ENCODE measurements around the gene ZMYND8. TPM values are rescaled to one million over a fixed set of nuclear protein-coding genes. Genes with fewer than 3 reads are reported as not detected.

Gene ZMYND8
- total RNA-seq, 4 donors from 2014 or later: 29.7 to 42.4 (median 30.9) TPM

DNA sequence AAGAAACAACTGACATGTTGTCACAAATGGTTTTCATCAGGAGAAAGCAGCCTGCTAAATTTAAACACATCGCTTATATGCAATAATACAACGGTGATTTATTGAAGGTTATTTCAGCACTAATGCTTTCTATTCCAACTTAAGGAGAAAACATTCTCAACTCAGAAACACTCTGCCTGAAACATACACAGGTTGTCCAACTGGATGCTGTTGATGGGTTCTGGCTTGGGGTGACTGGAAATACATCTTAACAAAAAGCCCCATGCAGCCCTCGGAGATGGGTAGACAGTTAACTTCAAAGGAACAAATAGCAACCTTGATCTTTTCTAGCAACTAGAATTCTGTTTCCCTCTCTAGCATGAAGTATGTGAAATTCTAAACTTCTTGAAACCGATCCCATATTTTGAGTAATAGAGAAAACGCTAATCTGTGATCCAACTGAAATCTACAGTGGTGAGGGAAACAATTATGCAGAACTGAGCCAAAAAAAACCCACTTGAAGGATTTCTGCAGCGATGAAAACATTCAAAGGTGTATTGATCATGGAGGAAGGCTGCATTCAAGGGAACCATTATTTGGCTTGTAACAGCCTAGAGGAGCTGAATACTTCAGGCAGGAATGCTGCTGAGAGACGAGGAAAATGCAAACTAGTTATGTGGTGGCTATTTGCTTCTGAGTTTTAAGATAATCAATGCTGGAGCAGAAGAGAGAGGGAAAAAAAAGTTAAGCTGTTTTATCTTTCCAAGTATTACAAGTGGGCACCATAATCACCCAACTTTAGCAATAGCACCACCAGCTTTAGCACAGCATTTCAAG lies 6.9 kb downstream of the ZMYND8 start:
- Histone ChIP-seq H3K36me3 (no peaks in the 10 kb centered on the region), H3K27ac (peak overlapping the region; percentile 83 to 100 (median 100)), H3K4me3 (replicated peaks in 1 of 3) (no peak overlapping the region), H3K9me3 (no peaks in the 10 kb centered on the region), H3K27me3 (no peaks in the 10 kb centered on the region), H3K4me1 (peaks cover 78 to 89% of the 10 kb centered on the region in 2 donors)
- WGBS, 2 donors: 32 to 42% methylated on average over 7 of the region's 7 CpGs
- DNase-seq: no peak
- TF ChIP-seq POLR2A (IDR thresholded peaks at IDR 0.05): no peak
- TF ChIP-seq, protein P1, sequence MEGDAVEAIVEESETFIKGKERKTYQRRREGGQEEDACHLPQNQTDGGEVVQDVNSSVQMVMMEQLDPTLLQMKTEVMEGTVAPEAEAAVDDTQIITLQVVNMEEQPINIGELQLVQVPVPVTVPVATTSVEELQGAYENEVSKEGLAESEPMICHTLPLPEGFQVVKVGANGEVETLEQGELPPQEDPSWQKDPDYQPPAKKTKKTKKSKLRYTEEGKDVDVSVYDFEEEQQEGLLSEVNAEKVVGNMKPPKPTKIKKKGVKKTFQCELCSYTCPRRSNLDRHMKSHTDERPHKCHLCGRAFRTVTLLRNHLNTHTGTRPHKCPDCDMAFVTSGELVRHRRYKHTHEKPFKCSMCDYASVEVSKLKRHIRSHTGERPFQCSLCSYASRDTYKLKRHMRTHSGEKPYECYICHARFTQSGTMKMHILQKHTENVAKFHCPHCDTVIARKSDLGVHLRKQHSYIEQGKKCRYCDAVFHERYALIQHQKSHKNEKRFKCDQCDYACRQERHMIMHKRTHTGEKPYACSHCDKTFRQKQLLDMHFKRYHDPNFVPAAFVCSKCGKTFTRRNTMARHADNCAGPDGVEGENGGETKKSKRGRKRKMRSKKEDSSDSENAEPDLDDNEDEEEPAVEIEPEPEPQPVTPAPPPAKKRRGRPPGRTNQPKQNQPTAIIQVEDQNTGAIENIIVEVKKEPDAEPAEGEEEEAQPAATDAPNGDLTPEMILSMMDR (IDR thresholded peaks at IDR 0.05): no peak
- intact Hi-C loops (cut with DNase I): no loop called here

DNA sequence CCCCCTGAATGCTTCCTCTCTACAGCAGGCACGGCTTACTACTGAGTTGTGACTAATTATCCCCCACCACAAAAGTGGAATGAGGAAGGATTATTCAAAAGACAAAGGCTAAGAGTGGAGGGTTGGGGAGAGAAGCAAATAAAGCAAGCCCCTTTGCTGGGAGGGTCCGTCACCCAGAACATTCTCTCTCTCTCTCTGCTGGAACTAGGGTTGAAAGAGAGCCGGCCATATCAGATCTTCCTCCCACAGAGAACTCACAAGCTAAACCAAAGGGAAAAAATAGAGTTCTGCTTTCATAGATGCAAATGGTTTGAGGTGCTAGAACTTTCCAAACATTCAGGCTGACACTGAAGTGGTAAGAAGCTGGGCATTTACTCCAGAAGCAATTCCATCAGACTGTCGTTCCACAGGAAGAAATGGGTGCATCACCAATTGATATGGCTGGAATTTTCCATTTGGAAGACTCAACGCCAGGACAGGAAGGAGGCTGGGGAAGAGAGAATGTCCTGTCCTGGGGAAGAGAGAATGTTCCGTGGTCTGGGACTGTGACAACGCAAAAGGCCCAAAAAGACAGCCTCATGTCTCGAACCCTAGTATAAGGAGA lies 7.9 kb downstream of the ZMYND8 start:
- H3K4me3 ChIP-seq (replicated peaks in 1 of 3): no peak overlapping the region
- 64 to 65% methylated on average over 8 of the region's 8 CpGs for WGBS, 2 donors
- no peaks in the 10 kb centered on the region for H3K27me3 ChIP-seq
- peak overlapping the region; percentile 83 to 100 (median 100) for H3K27ac ChIP-seq
- peaks cover 69 to 80% of the 10 kb centered on the region in 2 donors for H3K4me1 ChIP-seq
- H3K9me3 ChIP-seq: no peaks in the 10 kb centered on the region
- no peaks in the 10 kb centered on the region for H3K36me3 ChIP-seq
- TF ChIP-seq POLR2A (IDR thresholded peaks at IDR 0.05): no peak
- TF ChIP-seq, protein P1 (IDR thresholded peaks at IDR 0.05): no peak
- no peak for DNase-seq
- intact Hi-C loops (cut with DNase I): no loop called here

DNA sequence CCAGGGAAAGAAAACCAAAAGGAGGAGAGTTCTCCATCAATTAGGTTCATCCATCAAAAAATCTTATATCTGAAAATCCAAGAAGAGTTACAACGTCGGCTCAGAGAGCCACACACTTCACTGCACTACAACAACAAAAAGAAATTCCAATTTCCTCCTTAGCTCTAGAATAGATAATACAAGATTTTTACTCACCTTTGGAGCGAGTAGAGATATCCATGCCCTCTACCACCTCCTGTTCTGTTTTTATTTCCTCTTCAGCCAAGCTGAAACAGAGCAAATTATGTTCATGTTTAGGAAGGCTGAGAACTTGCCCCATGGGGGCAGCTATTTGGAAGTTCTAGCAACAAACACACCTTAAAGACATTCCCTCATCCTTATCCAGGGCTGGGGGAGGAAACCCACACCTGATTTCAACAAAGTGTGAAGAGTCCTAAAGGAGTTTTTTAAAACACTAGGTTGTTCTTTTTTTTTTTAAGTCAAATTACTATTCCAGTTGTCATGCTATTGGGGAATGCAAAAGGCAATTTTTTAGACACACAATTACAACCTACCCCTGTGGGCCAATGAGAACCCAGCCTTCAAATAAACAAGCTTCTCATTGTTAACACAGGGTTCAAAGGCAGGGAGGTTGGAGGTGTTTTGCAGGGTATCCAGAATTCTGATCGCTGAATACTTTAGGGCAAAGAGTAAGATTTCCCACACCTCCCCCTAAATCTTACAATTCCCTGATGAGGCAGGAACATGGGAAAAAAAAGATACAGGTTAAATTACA lies 8.7 kb downstream of the ZMYND8 start:
- H3K4me3 ChIP-seq (replicated peaks in 1 of 3): no peak overlapping the region
- WGBS, 2 donors: 26 to 31% methylated on average over 4 of the region's 4 CpGs

DNA sequence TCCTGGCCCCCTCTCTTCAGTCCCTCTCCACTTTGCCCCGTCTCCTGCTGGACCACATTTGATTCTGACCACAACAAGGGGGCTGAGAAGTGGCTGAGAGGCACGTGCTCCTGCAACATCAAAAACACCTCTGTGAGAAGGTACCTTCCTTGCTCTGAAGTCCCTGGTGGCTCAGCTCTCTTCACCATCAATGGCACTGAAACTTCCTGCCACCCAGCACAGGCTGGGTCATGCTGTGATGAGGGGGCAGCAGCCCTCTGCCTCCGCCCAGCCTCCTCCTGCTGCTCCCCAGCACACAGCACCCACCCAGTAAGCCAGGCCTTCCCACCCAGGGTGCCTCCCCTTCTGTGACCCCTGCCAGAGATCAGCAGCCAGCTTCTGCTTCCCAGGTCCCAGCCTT lies 10.3 kb downstream of the ZMYND8 start:
- no peak for DNase-seq
- Histone ChIP-seq H3K9me3 (no peaks in the 10 kb centered on the region), H3K4me3 (replicated peaks in 1 of 3) (no peak overlapping the region), H3K4me1 (peaks cover 44 to 55% of the 10 kb centered on the region in 2 donors), H3K36me3 (no peaks in the 10 kb centered on the region), H3K27ac (peak overlapping the region in 2 of 3 donors; percentile 100), H3K27me3 (no peaks in the 10 kb centered on the region)
- 83 to 93% methylated on average over 2 to 3 of the region's 3 CpGs for WGBS, 2 donors
- intact Hi-C loops (cut with DNase I): no loop called here
- TF ChIP-seq, protein P1 (IDR thresholded peaks at IDR 0.05): no peak
- TF ChIP-seq POLR2A (IDR thresholded peaks at IDR 0.05): no peak

More for the DNA sequence above, 8.7 kb downstream of the ZMYND8 start:
- intact Hi-C loops (cut with DNase I): no loop called here
- peaks cover 61 to 72% of the 10 kb centered on the region in 2 donors for H3K4me1 ChIP-seq
- peak in 1 of 2 donors; percentile 25 for DNase-seq
- peak overlapping the region; percentile 83 to 100 (median 100) for H3K27ac ChIP-seq
- H3K36me3 ChIP-seq: no peaks in the 10 kb centered on the region
- no peaks in the 10 kb centered on the region for H3K27me3 ChIP-seq
- TF ChIP-seq, protein P1 (IDR thresholded peaks at IDR 0.05): no peak
- peak in 1 of 2 donors; percentile 35 for TF ChIP-seq POLR2A (IDR thresholded peaks at IDR 0.05)
- no peaks in the 10 kb centered on the region for H3K9me3 ChIP-seq

All from thyroid gland (tissue), 4 donors.